Endothelial cell (in vitro differentiated cells): ENCODE results near the gene MORC2. TPM values are rescaled to one million over a fixed set of nuclear protein-coding genes. Genes with fewer than 3 reads are reported as not detected.

ENCODE experiments used
- DNase-seq: peaks from one replicate; pipeline ENCODE4 v3.0.0; 2021; ENCODE audit warnings: low spot score
- H3K27ac Mint-ChIP-seq: one replicate; pipeline ENCODE4 v1.8.0; 2021; ENCODE audit warnings: mixed read lengths, inconsistent platforms; ENCODE audit not compliant: unreplicated experiment
- H3K27me3 Mint-ChIP-seq: one replicate; pipeline ENCODE4 v1.8.0; 2021; ENCODE audit warnings: mild to moderate bottlenecking, moderate library complexity, mixed read lengths, inconsistent platforms; ENCODE audit not compliant: unreplicated experiment
- H3K36me3 Mint-ChIP-seq: one replicate; pipeline ENCODE4 v1.8.0; 2021; ENCODE audit warnings: mild to moderate bottlenecking, low read depth, mixed read lengths, inconsistent platforms; ENCODE audit not compliant: unreplicated experiment
- H3K4me1 Mint-ChIP-seq: one replicate; pipeline ENCODE4 v1.8.0; 2021; ENCODE audit warnings: mild to moderate bottlenecking, mixed read lengths, inconsistent platforms; ENCODE audit not compliant: unreplicated experiment
- H3K4me3 Mint-ChIP-seq: one replicate; pipeline ENCODE4 v1.8.0; 2021; ENCODE audit warnings: mild to moderate bottlenecking, mixed read lengths, inconsistent platforms; ENCODE audit not compliant: unreplicated experiment
- H3K9me3 Mint-ChIP-seq: one replicate; pipeline ENCODE4 v1.8.0; 2021; ENCODE audit warnings: mixed read lengths, inconsistent platforms; ENCODE audit not compliant: unreplicated experiment
- total RNA-seq: library from RNA; stranded (reverse); fragmentation: NEBNext Ultra II Directional; extraction: Animal tissue kit (Norgen Biotek cat#: 25700); gene quantifications from one replicate; pipeline ENCODE4 v1.2.1, GENCODE V29; 2021; ENCODE audit not compliant: unreplicated experiment
- TF ChIP-seq, protein P1 (sequence below): fragments of 200-600 bp; sonication (generic); IDR thresholded peaks from one replicate; pipeline ENCODE4 v1.5.0; 2021; ENCODE audit warnings: antibody characterized with exemption; ENCODE audit not compliant: unreplicated experiment

The MORC2 gene
- total RNA-seq, 1 donor from 2014 or later = 56.2 TPM

DNA sequence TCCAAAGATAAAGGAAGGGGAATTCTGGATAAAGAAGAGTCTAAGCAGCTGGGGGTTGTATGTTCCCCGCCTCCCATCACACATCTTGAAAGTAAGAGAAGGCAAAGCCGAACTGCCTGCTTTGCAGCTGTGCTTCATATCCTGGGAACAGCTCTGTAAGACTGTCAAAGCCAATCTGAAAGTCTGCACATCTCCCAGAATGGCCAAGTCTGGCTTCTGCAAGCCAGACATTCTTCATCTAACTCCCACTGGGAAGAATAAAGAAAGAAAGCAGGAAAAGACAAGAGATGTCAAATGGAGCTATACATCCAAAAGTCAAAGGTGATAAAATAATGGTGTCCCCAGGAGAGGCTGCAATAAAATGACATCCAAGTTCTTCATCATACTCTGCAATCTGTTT lies 15.4 kb downstream of the MORC2 start:
- Mint-ChIP-seq H3K27me3 (peaks cover 2% of the 10 kb centered on the region), H3K4me1 (peaks cover 9% of the 10 kb centered on the region), H3K4me3 (no peak overlapping the region), H3K36me3 (peaks cover 30% of the 10 kb centered on the region), H3K9me3 (no peaks in the 10 kb centered on the region), H3K27ac (no peak overlapping the region)
- DNase-seq = no peak
- TF ChIP-seq, protein P1, sequence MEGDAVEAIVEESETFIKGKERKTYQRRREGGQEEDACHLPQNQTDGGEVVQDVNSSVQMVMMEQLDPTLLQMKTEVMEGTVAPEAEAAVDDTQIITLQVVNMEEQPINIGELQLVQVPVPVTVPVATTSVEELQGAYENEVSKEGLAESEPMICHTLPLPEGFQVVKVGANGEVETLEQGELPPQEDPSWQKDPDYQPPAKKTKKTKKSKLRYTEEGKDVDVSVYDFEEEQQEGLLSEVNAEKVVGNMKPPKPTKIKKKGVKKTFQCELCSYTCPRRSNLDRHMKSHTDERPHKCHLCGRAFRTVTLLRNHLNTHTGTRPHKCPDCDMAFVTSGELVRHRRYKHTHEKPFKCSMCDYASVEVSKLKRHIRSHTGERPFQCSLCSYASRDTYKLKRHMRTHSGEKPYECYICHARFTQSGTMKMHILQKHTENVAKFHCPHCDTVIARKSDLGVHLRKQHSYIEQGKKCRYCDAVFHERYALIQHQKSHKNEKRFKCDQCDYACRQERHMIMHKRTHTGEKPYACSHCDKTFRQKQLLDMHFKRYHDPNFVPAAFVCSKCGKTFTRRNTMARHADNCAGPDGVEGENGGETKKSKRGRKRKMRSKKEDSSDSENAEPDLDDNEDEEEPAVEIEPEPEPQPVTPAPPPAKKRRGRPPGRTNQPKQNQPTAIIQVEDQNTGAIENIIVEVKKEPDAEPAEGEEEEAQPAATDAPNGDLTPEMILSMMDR = no peak

GRCh38 chr22:30949934-30950660 lies 18.5 kb downstream of the MORC2 start:
- H3K27me3 Mint-ChIP-seq = peaks cover 5% of the 10 kb centered on the region
- no peak for DNase-seq
- H3K4me3 Mint-ChIP-seq = no peak overlapping the region
- TF ChIP-seq, protein P1 = no peak
- peaks cover 44% of the 10 kb centered on the region for H3K36me3 Mint-ChIP-seq
- no peaks in the 10 kb centered on the region for H3K9me3 Mint-ChIP-seq
- H3K27ac Mint-ChIP-seq = no peak overlapping the region
- peaks cover under 1% of the 10 kb centered on the region for H3K4me1 Mint-ChIP-seq

DNA sequence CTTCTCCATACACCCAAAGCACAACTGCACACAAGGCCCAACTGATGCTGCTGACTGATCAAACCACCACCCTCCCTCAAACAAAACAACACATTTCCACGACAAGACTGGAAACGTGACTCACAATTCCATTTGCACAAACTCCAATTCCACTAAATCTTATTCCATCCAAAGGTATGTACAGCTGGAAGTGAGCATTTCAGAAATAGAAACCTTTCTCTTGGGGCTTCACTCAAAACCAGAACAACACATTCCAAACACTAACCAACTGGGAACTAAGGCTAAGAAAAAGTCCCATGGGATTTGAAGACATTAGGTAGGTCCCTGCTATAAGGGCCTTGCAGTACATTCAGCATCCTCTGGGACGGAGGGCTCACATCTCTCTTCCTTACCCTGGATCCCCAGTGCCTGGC lies 19.6 kb downstream of the MORC2 start:
- Mint-ChIP-seq H3K4me1 (no peaks in the 10 kb centered on the region), H3K36me3 (peaks cover 51% of the 10 kb centered on the region)

GRCh38 chr22:30947816-30948454 lies 20.6 kb downstream of the MORC2 start:
- TF ChIP-seq, protein P1 = no peak
- peaks cover 53% of the 10 kb centered on the region for H3K36me3 Mint-ChIP-seq
- peaks cover 4% of the 10 kb centered on the region for H3K27me3 Mint-ChIP-seq
- H3K9me3 Mint-ChIP-seq = no peaks in the 10 kb centered on the region
- no peak overlapping the region for H3K4me3 Mint-ChIP-seq
- no peaks in the 10 kb centered on the region for H3K4me1 Mint-ChIP-seq
- no peak for DNase-seq
- no peak overlapping the region for H3K27ac Mint-ChIP-seq

More for the DNA sequence above, 19.6 kb downstream of the MORC2 start:
- Mint-ChIP-seq H3K4me3 (peak overlapping the region; percentile 18), H3K9me3 (no peaks in the 10 kb centered on the region), H3K27ac (peak overlapping the region; percentile 4), H3K27me3 (peaks cover 5% of the 10 kb centered on the region)
- TF ChIP-seq, protein P1 = no peak
- DNase-seq = no peak
